Breast epithelium (tissue), 3 donors: ENCODE measurements around the gene LIPK.

Source experiments
- CTCF ChIP-seq, 3 donors: fragments of 450-650 bp; IDR thresholded peaks; one replicate each; pipeline ENCODE4 v1.5.1; 2016 to 2017; ENCODE audit warnings: antibody characterized with exemption in 3 of 3, mild to moderate bottlenecking in 3 of 3, moderate library complexity in 3 of 3
- POLR2A ChIP-seq: fragments of 450-650 bp; IDR thresholded peaks from one replicate; pipeline ENCODE4 v1.6.1; 2016; ENCODE audit warnings: antibody characterized with exemption, mild to moderate bottlenecking, moderate library complexity
- POLR2AphosphoS5 ChIP-seq, 3 donors: sonication (generic); formaldehyde crosslinking; IDR thresholded peaks; one replicate each; pipeline ENCODE4 v1.6.1; 2017; ENCODE audit warnings: antibody characterized with exemption in 3 of 3

DNA sequence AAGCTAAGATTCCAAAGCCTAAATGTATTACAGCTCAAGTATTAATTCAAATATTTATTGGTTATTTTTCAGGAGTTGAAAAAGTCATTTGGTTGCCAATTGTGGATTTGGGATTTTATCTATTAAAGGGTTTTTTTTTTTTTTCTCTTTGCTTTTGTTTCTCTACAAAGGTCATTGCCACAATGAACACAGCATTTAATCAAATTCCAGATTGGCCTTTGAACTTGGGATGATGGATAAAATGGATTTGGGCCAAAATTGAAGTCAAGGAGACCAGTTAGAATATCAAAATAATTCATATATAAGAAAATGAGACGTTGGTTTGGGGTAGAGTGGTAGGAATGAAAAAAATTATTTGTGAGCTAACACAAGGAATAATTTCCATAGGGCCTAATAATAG lies 63.3 kb downstream of the LIPK start:
- no peak for TF ChIP-seq CTCF (IDR thresholded peaks at IDR 0.05)
- no peak for TF ChIP-seq POLR2A
- no peak for TF ChIP-seq POLR2AphosphoS5 (IDR thresholded peaks at IDR 0.05)
